Measurements from ENCODE around the gene FIGNL1. TPM values are rescaled to one million over a fixed set of nuclear protein-coding genes. Genes with fewer than 3 reads are reported as not detected.

FIGNL1 gene
- total RNA-seq, 1 donor from 2014 or later = 11.1 TPM

DNA sequence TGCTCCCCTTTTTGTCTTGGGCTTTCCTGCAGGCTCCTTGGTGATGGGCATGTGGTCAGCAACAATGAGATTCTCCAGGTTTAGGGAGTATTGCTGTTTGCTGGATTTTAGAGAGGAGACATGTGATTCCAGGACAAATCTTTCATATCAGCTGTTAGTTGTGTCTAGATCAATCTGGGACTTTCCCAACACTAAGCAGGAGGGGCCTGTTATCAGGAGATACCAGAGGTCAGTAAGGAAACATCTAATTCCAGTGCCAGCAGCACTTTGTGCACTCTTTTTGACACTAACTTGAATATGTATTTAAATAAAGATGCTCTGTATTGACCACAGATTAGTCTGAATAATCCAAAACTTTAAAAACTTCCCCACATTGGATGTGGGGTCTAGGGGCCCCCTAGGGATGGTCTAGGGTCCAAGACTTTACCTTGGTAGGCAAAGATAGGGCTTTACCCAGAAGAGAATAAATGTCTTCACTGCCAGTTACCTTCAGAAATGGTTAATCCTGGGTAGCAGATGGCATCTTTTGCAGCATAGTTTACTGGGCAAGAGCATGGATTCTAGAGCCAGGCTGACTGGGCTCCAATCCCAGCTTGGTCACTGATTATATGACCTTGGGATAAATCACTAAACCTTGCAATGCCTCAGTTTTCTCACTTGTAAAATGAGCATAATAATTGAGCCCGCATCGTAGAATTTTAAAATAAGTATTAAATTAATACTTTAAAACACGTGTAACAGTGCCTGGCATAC lies 6.4 kb upstream of the FIGNL1 start:
- Mint-ChIP-seq H3K4me3 (ENCODE audit: unreplicated experiment) (no peak overlapping the region), H3K27me3 (ENCODE audit: unreplicated experiment) (peaks cover 4% of the 10 kb centered on the region)

DNA sequence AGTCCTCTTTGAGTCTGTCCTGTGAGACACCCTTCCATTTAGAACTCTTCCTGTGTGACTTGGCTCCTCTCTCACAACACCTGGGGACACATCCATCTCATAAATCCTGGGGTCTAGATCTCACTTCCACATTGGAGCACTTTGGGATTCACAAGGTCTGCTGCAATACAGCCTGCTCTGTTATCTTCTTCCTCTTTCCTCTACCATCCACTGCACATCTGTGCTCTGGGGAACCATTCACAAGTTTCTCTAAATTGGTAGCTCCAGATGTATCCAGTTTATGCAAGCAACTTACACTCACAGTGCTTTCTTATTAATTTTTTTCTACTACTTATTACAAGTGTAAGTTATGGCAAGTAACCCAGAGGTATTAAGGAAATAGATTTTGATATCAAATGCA lies 5.5 kb upstream of the FIGNL1 start:
- Mint-ChIP-seq H3K9me3 (ENCODE audit: unreplicated experiment) (peaks cover 5% of the 10 kb centered on the region), H3K4me1 (ENCODE audit: low read depth, unreplicated experiment) (peaks cover 4% of the 10 kb centered on the region), H3K27me3 (ENCODE audit: unreplicated experiment) (peaks cover 2% of the 10 kb centered on the region), H3K4me3 (ENCODE audit: unreplicated experiment) (no peak overlapping the region), H3K27ac (ENCODE audit: unreplicated experiment) (no peak overlapping the region), H3K36me3 (ENCODE audit: unreplicated experiment) (no peaks in the 10 kb centered on the region)
- TF ChIP-seq, protein P1, sequence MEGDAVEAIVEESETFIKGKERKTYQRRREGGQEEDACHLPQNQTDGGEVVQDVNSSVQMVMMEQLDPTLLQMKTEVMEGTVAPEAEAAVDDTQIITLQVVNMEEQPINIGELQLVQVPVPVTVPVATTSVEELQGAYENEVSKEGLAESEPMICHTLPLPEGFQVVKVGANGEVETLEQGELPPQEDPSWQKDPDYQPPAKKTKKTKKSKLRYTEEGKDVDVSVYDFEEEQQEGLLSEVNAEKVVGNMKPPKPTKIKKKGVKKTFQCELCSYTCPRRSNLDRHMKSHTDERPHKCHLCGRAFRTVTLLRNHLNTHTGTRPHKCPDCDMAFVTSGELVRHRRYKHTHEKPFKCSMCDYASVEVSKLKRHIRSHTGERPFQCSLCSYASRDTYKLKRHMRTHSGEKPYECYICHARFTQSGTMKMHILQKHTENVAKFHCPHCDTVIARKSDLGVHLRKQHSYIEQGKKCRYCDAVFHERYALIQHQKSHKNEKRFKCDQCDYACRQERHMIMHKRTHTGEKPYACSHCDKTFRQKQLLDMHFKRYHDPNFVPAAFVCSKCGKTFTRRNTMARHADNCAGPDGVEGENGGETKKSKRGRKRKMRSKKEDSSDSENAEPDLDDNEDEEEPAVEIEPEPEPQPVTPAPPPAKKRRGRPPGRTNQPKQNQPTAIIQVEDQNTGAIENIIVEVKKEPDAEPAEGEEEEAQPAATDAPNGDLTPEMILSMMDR (IDR thresholded peaks at IDR 0.05; ENCODE audit: partially characterized antibody, unreplicated experiment) = no peak
- no peak for DNase-seq

More for the DNA sequence above, 6.4 kb upstream of the FIGNL1 start:
- Mint-ChIP-seq H3K27ac (ENCODE audit: unreplicated experiment) (no peak overlapping the region), H3K36me3 (ENCODE audit: unreplicated experiment) (peaks cover 5% of the 10 kb centered on the region), H3K4me1 (ENCODE audit: low read depth, unreplicated experiment) (no peaks in the 10 kb centered on the region), H3K9me3 (ENCODE audit: unreplicated experiment) (peaks cover 8% of the 10 kb centered on the region)
- no peak for DNase-seq
- TF ChIP-seq, protein P1 (IDR thresholded peaks at IDR 0.05; ENCODE audit: partially characterized antibody, unreplicated experiment) = no peak

DNA sequence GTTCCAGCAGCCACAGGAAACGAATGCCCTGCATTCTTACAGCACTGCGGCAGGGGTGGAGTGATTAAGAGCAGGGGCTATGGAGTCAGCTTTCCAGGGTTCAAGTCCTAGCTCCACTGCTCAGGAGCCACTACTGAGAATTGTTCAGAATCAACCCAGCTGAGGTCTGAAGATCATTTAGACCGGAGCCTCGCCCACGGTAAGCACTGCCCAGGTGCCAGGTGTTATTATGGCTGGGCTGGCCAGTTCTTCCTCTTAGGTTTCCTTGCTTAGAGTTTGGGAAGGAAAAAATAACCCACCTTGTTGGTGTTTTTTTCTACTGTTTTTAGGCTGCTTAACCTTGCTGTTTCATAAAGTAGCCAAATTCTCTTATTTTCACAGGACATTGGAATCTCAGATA lies 4.8 kb upstream of the FIGNL1 start:
- Mint-ChIP-seq H3K27ac (ENCODE audit: unreplicated experiment) (no peak overlapping the region), H3K4me3 (ENCODE audit: unreplicated experiment) (no peak overlapping the region), H3K27me3 (ENCODE audit: unreplicated experiment) (peaks cover 2% of the 10 kb centered on the region), H3K36me3 (ENCODE audit: unreplicated experiment) (no peaks in the 10 kb centered on the region), H3K4me1 (ENCODE audit: low read depth, unreplicated experiment) (peaks cover 4% of the 10 kb centered on the region), H3K9me3 (ENCODE audit: unreplicated experiment) (peaks cover 5% of the 10 kb centered on the region)
- no peak for DNase-seq
- TF ChIP-seq, protein P1 (IDR thresholded peaks at IDR 0.05; ENCODE audit: partially characterized antibody, unreplicated experiment) = no peak

DNA sequence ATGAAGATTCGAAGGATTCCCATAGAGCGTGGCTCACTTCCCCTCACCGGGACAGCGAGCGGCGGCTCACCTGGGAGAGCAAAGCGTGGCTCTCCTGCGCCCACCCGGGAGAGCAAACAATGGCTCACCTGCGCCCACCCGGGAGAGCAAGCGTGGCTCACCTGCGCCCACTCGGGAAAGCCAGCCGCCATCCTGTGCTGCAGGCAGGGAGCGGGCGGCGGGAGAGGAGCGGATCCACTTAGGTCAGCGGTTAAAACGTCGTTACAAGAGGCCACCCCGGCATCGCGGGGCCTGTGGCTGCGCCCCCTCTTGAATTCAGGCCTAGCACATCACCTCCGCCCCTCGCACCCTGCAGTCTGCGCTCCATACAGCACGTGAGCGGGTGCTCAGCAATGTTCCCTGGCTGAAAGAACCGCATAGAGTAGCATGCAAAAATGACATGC lies 461 bp upstream of the FIGNL1 start:
- DNase-seq = peak; percentile 25
- H3K4me3 Mint-ChIP-seq (ENCODE audit: unreplicated experiment) = peak overlapping the region; percentile 89
- peaks cover 4% of the 10 kb centered on the region for H3K4me1 Mint-ChIP-seq (ENCODE audit: low read depth, unreplicated experiment)
- no peaks in the 10 kb centered on the region for H3K9me3 Mint-ChIP-seq (ENCODE audit: unreplicated experiment)
- no peak overlapping the region for H3K27ac Mint-ChIP-seq (ENCODE audit: unreplicated experiment)
- H3K36me3 Mint-ChIP-seq (ENCODE audit: unreplicated experiment) = no peaks in the 10 kb centered on the region
- peaks cover under 1% of the 10 kb centered on the region for H3K27me3 Mint-ChIP-seq (ENCODE audit: unreplicated experiment)
- TF ChIP-seq, protein P1 (IDR thresholded peaks at IDR 0.05; ENCODE audit: partially characterized antibody, unreplicated experiment) = no peak

DNA sequence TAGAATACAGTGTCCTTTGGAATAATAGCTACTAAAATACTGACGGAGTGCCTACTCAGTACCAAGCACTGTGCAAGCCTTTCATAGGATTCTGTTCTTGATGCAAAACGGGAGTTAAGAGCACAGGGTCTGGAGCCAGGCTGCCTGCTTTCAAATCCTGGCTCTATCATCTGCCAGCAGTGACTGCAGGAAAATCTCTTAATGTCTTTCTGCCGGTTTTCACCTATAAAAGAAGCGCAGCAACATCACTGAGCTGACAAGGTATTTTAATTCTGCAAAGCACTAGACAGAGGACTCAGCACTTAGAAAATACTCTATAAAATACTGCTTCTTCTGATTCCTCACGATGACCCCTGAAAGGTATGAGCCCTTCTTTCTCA lies 659 bp downstream of the FIGNL1 start:
- H3K36me3 Mint-ChIP-seq (ENCODE audit: unreplicated experiment) = no peaks in the 10 kb centered on the region
- H3K9me3 Mint-ChIP-seq (ENCODE audit: unreplicated experiment) = no peaks in the 10 kb centered on the region
- no peaks in the 10 kb centered on the region for H3K27me3 Mint-ChIP-seq (ENCODE audit: unreplicated experiment)
- TF ChIP-seq, protein P1 (IDR thresholded peaks at IDR 0.05; ENCODE audit: partially characterized antibody, unreplicated experiment) = no peak
- H3K27ac Mint-ChIP-seq (ENCODE audit: unreplicated experiment) = no peak overlapping the region
- peaks cover 4% of the 10 kb centered on the region for H3K4me1 Mint-ChIP-seq (ENCODE audit: low read depth, unreplicated experiment)
- DNase-seq = no peak
- H3K4me3 Mint-ChIP-seq (ENCODE audit: unreplicated experiment) = peak overlapping the region; percentile 89

Data from glutamatergic neuron (in vitro differentiated cells).